GM18499 (cell line): Measurements from ENCODE around the gene OR2S2.

Experiments used
- ATAC-seq: cut with Tn5 transposase; IDR thresholded peaks from one replicate; pipeline ENCODE4 v1.9.1; 2021; ENCODE audit warnings: moderate number of reproducible peaks; ENCODE audit not compliant: insufficient read depth, unreplicated experiment

OR2S2 gene

GRCh38 chr9:35966433-35966832 lies 8.5 kb upstream of the OR2S2 start:
- ATAC-seq: no peak

GRCh38 chr9:35965011-35965410 lies 7.1 kb upstream of the OR2S2 start:
- ATAC-seq: no peak

DNA sequence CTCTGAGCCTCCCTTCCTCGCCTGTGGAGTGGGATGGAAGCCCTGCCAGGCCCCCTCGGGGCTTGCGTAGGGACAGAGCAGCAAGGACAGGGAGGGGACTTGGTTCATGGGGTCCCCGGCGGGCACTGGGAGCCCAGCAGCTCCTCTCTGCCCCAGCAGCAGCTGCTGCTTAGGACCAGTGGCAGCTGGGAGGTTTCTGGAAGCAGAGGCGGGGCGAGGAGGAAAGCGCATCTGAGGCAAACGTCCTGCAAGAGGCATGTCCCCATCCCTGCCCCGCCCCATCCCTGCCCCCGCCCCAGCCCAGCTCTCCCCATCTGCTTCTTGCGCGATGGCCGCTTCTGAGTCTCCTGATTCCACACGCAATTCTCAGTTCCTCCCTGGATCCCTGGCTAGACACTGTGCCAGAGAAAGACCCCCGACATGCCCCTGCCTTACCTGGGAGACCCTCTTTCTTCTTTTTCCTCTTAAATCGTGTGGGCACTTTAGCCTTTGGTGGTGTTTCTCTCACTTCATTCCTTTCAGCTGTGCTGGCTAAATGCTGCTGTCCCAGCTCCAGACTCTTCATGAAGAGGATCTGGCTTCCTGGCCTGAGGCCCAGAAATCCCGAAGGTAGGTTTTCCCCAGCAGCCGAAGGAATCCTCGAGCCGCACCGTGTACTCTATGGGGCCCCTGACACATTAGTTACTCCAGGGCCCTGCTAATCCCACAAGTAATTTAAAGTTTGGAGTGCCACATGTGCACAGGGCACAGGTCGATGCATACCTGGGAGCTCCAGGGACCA lies 4.4 kb upstream of the OR2S2 start:
- no peak for ATAC-seq

GRCh38 chr9:35960039-35960655 lies 2.2 kb upstream of the OR2S2 start:
- no peak for ATAC-seq

- ATAC-seq: no peak
Observed at GRCh38 chr9:35956651-35957050, 1.3 kb downstream of the OR2S2 start.

- ATAC-seq: no peak
Observed at GRCh38 chr9:35954942-35955546, 2.9 kb downstream of the OR2S2 start.

- ATAC-seq: no peak
Observed at GRCh38 chr9:35952526-35953191, 5.3 kb downstream of the OR2S2 start.

DNA sequence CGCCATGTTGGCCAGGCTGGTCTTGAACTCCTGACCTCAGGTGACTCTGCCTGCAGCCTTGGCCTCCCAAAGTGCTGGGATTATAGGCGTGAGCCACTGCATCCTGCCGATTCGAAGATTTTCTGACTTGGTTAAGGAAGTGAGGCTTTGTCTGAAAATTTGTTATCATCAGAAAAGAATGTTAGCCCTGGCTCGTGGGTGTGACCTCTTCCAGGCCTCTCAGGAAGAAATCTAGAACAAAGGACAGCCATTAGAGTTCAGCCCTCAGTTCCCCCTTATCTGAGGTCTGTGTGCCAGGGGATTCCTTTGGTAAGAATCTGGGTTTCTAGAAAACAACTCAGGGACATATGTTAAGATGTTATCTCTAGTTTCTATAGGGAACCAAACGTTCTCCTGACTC lies 6.2 kb downstream of the OR2S2 start:
- ATAC-seq: no peak

DNA sequence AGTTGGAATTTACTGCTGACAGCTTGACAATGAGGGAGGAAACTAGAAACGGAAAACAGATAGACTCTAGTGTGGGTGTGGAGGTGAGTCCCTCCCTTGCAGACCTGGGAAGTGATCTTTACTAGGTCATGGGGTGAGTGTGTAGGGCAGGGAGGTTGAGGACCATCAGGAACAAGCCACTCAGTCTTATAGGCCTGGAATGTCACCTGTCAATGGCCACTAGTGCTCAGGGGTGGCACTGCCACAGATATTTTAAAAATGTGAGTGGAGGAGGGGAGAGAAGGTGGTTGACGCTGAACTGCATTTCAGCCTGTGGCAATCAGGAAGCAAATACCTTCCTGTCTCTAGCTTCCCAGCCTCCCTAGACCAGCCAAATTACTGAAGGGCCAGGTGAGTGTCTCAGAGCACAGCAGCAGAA lies 9.0 kb downstream of the OR2S2 start:
- ATAC-seq: no peak

DNA sequence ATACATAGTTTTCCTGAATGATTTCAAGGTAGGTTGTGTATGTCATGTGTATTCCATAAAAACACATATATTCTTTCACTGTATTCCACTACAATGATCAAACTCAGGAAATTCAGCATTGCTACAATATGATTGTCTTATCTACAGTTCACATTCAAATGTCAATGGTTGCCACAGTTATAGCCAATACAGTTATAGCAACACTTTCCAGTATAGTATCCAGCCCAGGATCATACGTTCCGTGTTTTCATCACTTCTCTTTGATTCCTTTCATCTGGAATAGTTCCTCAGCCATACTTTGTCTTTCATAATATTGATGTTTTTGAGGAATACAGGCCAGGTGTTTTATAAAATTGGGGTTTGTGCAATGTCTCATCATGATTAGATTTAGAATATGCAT lies 9.5 kb downstream of the OR2S2 start:
- ATAC-seq: no peak

GRCh38 chr9:35945341-35946018 lies 12.5 kb downstream of the OR2S2 start:
- no peak for ATAC-seq

DNA sequence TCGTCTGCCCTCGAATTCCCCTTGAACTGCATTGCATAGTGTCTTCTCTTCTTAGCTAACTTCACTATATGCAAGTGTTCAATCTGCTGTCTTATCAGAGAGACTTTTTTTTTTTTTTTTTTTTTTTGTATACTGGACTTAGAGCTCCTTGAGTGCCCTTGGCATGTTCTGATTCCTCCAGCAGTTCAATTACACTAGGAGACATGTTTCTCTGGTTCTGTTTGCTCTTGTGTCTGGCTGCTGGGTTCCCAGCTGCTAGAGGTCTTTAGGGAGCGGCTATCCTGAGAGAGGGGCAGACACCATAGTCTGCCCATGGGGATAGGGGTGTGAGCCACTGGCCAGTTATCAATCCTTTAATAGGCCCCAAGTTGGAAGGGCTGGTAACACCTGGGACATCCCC lies 13.1 kb downstream of the OR2S2 start:
- ATAC-seq: no peak

DNA sequence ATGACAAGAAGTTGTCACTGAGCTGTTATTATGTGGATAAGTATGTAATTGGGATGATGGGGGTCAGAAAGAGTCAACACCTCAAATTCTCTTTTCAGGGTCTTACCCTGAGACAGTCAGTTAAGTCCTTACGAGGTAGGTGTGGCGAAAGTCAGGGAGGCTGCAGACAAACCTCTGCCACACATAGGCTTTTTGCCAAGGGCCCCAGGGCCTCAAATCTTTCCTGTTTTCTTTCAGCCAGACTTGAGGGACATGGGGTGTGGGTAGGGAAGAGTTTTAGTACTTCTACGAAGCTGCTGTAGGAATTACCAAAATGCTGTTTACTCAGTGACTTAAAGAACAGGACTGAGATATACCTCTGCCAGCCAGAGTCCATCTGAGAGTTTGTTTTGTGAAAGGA lies 13.8 kb downstream of the OR2S2 start:
- no peak for ATAC-seq

GRCh38 chr9:35942286-35942685 lies 15.7 kb downstream of the OR2S2 start:
- no peak for ATAC-seq

DNA sequence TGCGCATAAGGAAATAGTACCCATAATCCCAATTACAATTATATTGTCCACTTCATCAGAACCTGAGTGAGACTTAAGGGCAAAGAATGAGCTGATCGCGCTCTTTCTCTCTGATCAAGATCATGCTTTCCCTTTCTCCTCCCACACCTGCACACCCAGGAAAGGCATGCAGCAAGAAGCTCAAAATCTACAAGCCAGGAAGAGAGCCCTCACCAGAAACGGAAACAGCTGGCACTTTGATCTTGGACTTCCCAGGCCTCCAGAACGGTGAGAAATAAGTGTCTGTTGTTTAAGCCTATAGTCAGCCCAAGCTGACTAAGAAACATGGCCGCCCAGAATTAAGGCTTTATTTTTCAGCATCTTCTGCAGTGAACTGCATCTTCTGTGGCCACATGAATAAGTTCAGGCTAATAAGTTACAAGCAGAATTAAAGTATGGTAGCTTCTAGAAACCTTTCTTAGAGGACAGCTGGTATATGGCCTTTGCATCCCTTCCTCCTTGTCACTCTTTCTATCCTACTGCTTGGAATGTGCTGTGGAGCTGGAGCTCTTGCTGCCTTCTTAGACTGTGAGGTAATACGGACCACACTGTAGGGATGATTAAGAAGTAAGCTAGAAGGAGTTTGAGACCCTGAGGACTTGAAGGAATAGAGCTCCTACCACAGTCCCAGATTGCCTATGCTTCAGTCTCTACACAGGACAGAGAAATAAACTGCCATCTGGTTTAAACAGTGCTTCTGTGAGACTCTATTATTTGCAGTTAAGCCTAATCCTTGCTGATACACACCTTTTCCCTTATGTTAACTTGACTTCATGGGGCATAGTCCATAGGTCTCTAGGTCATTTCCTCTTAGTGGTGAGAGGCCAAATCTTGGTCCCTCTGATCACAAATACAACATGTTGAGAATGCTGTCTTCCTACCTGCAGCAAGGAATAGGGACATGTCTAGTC lies 17.2 kb downstream of the OR2S2 start:
- no peak for ATAC-seq

GRCh38 chr9:35939679-35940250 lies 18.2 kb downstream of the OR2S2 start:
- no peak for ATAC-seq

DNA sequence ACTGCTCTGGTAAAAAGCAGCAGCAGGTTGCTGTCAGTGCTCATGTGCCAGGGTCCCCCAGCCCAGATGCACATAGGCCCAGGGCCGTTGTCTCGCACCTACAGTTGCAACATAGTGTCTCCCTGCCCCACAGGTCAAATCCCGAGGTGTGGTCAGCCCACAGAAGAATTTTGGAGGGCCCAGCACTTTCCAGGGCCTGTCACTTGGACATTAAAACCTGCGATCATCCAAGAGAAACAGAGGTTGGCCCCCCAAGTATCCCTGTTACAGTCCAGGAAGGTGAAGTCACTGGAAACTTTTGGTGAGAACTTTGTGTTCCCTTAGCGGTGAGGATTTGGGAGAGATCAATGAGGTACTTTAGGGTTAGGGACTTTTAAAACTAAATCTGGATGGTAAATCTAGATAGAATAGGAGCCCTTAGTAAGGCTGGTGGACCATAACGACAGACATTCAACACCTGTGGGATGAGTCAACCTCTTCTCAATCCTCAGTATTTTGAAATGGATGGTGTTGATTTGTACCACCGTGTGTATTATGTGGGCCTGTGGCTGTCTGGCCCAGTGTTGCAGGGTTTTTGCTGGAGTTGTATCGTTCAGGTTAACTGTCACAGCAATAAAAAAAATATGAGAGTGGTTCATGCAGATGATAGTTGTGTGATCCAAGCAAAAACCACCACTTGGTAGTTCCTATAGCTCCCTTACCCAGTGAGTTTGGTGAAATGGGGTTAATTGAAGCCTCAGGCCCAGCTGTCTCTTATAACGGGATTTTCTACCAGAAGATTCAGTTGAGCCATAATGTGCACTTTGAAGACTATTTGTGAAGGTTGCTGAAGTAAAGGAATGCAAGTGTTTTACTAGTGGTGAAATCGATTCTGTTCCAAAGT lies 19.2 kb downstream of the OR2S2 start:
- no peak for ATAC-seq

DNA sequence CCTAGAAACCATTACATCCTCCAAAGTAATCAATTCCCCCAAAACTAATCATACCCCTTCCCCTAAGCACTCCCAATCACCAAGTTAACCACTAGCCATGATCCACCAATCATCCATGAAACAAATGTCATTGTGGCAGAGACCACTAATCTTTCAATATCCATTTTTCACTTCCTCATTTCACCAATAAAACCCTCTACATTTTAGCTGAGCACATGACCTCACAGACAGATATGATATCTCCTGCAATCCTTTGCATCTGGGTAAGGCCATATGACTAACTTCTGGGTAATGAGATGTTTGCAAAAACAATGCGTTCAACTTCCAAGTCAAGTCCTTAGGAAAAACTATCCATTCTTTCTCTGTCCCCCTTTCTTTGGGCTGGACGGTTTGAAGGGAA lies 20.7 kb downstream of the OR2S2 start:
- ATAC-seq: no peak
